CD14-positive monocyte (primary cell): Measurements from ENCODE around the gene GAREM2. TPM values are rescaled to one million over a fixed set of nuclear protein-coding genes. Genes with fewer than 3 reads are reported as not detected.

Source experiments
- DNase-seq, 3 donors: peaks; one replicate each; pipeline ENCODE4 v3.0.0-alpha.2; 2011 to 2022
- H2AFZ ChIP-seq: 2 replicates; pipeline ENCODE4 v1.6.0; 2012; ENCODE audit warnings: mild to moderate bottlenecking, low read depth, low read length, inconsistent platforms; ENCODE audit not compliant: insufficient read depth, poor library complexity, severe bottlenecking
- H3K27ac ChIP-seq, 2 donors: 1 replicate in 1 of 2; 2 replicates in 1 of 2; pipeline ENCODE4 v1.5.1; 2012 to 2013; ENCODE audit warnings: low read length in 2 of 2, control low read depth in 1 of 2, inconsistent platforms in 1 of 2, low read depth in 1 of 2, mild to moderate bottlenecking in 1 of 2
- H3K27me3 ChIP-seq, 2 donors: one replicate each; pipeline versions ENCODE4 v1.6.0 to v1.6.1; 2011 to 2013; ENCODE audit warnings: low read length in 2 of 2; ENCODE audit not compliant: control insufficient read depth in 2 of 2, insufficient read depth in 2 of 2
- H3K36me3 ChIP-seq, 2 donors: replicated peaks in 1 of 2; 1 replicate in 1 of 2; 2 replicates in 1 of 2; pipeline versions ENCODE4 v1.5.1 to v1.6.1; 2012 to 2013; ENCODE audit warnings: low read length in 2 of 2, control low read depth in 1 of 2, inconsistent platforms in 1 of 2, mild to moderate bottlenecking in 1 of 2; ENCODE audit not compliant: insufficient read depth in 2 of 2, control insufficient read depth in 1 of 2
- H3K4me1 ChIP-seq, 2 donors: 1 replicate in 1 of 2; 2 replicates in 1 of 2; pipeline versions ENCODE4 v1.5.1 to v1.6.1; 2012 to 2013; ENCODE audit warnings: low read length in 2 of 2, control low read depth in 1 of 2, inconsistent platforms in 1 of 2, mild to moderate bottlenecking in 1 of 2, moderate library complexity in 1 of 2; ENCODE audit not compliant: insufficient read depth in 2 of 2, control insufficient read depth in 1 of 2
- H3K4me2 ChIP-seq: replicated peaks from 2 replicates; pipeline ENCODE3; 2012; ENCODE audit warnings: low read length, moderate library complexity, mild to moderate bottlenecking; ENCODE audit not compliant: poor library complexity, severe bottlenecking; ENCODE audit errors: extremely low read depth
- H3K4me3 ChIP-seq, 3 experiments: fragments of 200-600 bp in 1 of 3; sonication (generic) in 1 of 3; replicated peaks in 1 of 3; 1 replicate in 2 of 3; 2 replicates in 1 of 3; pipeline ENCODE4 v1.5.1; 2011 to 2013; ENCODE audit warnings: low read length in 3 of 3, mild to moderate bottlenecking in 3 of 3, control low read depth in 2 of 3, low read depth in 2 of 3, inconsistent platforms in 1 of 3, moderate library complexity in 1 of 3
- H3K79me2 ChIP-seq: 2 replicates; pipeline ENCODE4 v1.6.0; 2012; ENCODE audit warnings: mild to moderate bottlenecking, control low read depth, inconsistent platforms, low read length, moderate library complexity; ENCODE audit not compliant: insufficient read depth
- H3K9ac ChIP-seq: 2 replicates; pipeline ENCODE4 v1.6.0; 2017; ENCODE audit warnings: low read length, mild to moderate bottlenecking; ENCODE audit not compliant: insufficient read depth, poor library complexity, severe bottlenecking
- H3K9me3 ChIP-seq, 2 donors: replicated peaks in 1 of 2; 1 replicate in 1 of 2; 2 replicates in 1 of 2; pipeline versions ENCODE4 v1.5.1 to v1.6.1; 2012 to 2013; ENCODE audit warnings: low read length in 2 of 2, control low read depth in 1 of 2; ENCODE audit not compliant: control insufficient read depth in 1 of 2, insufficient read depth in 1 of 2
- H4K20me1 ChIP-seq: 2 replicates; pipeline ENCODE4 v1.6.0; 2012; ENCODE audit warnings: mild to moderate bottlenecking, low read length, control low read depth, moderate library complexity; ENCODE audit not compliant: insufficient read depth
- H3K27ac Mint-ChIP-seq, 7 donors: one replicate each; pipeline ENCODE4 v1.8.0; 2020; ENCODE audit warnings: mild to moderate bottlenecking in 7 of 7, mixed read lengths in 7 of 7, moderate library complexity in 6 of 7, inconsistent platforms in 2 of 7
- H3K27me3 Mint-ChIP-seq, 3 donors: one replicate each; pipeline ENCODE4 v1.8.0; 2021 to 2022; ENCODE audit warnings: low read depth in 3 of 3, mild to moderate bottlenecking in 3 of 3, mixed read lengths in 3 of 3, moderate library complexity in 3 of 3, inconsistent platforms in 1 of 3
- H3K36me3 Mint-ChIP-seq, 2 donors: one replicate each; pipeline ENCODE4 v1.8.0; 2020; ENCODE audit warnings: mixed read lengths in 2 of 2, inconsistent platforms in 1 of 2, mild to moderate bottlenecking in 1 of 2
- H3K4me1 Mint-ChIP-seq: one replicate; pipeline ENCODE4 v1.8.0; 2020; ENCODE audit warnings: mild to moderate bottlenecking, mixed read lengths
- H3K4me3 Mint-ChIP-seq, 2 donors: one replicate each; pipeline ENCODE4 v1.8.0; 2020; ENCODE audit warnings: mild to moderate bottlenecking in 2 of 2, mixed read lengths in 2 of 2, moderate library complexity in 1 of 2
- H3K9me3 Mint-ChIP-seq, 7 donors: one replicate each; pipeline ENCODE4 v1.8.0; 2020 to 2022; ENCODE audit warnings: mixed read lengths in 7 of 7, mild to moderate bottlenecking in 6 of 7, moderate library complexity in 6 of 7, inconsistent platforms in 2 of 7
- WGBS: methylation state at CpG from one replicate; pipeline ENCODE4 v1.1.5; 2013; ENCODE audit warnings: missing lambda C conversion rate; ENCODE audit not compliant: insufficient coverage; 5-methylcytosine and 5-hydroxymethylcytosine counted together
- intact Hi-C, 2 donors: fragments of 100-400 bp; cut with micrococcal nuclease; formaldehyde crosslinking; loops; one replicate each; pipeline versions ENCODE4 v1.15.0 to v1.15.1; 2023
- polyA plus RNA-seq, 3 donors: library from polyadenylated mRNA; depleted of rRNA in 1 of 3; unstranded in 2 of 3; stranded (reverse) in 1 of 3; fragments of 300-500 nt in 2 of 3; fragments of >200 nt in 1 of 3; fragmentation: Illumina TruSeq in 2 of 3; gene quantifications; 1 replicate in 2 of 3; 2 replicates in 1 of 3; pipeline ENCODE4 v1.2.3, GENCODE V29; 2012 to 2021
- TF ChIP-seq, protein P1 (sequence below): fragments of 200-600 bp; IDR thresholded peaks from one replicate; pipeline ENCODE4 v1.8.0; 2022; ENCODE audit warnings: antibody characterized with exemption, mild to moderate bottlenecking

The GAREM2 gene
- polyA plus RNA-seq, 3 donors, result 0.08 to 0.09 TPM; not detected in 1

DNA sequence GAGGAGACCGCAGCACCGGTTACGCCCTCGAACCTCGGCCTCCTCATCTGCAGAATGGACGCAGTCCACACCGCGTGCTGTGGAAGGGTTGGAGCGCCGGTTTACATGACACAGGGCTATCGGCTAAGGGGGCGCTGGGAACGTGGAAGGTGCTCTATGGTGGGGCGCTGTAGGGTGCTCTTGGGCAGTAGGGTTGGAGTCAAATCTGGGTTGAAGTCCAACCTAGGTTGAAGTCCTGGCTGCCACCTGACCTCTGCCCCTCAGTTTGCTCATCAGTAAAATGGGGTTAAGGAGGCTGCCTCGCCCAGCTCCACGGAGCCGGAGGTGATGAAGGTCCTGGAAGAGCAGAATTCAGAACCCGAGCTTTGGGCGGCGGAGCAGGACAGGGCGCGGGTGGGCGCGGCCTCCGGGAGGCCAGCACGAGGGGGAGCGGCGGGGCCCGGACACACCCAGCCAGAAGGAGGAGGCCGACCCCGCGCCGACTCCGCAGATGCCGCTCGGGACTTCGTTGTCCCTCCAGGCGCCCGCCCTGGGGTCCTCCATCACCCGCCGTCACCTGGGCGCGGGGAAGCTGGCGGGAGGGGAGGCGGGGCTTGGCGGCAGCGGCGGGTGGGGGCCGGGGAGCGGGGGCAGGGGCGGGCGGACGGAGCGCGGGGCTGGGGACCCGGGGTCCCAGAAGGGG lies 558 bp upstream of the GAREM2 start:
- Histone ChIP-seq H3K4me1 (peaks cover 9 to 14% of the 10 kb centered on the region in 2 donors), H4K20me1 (no peaks in the 10 kb centered on the region), H3K27ac (no peak overlapping the region), H3K27me3 (peaks cover 15 to 47% of the 10 kb centered on the region in 2 donors), H3K4me2 (peak overlapping the region; percentile 57), H3K36me3 (no peaks in the 10 kb centered on the region), H3K4me3 (no peak overlapping the region), H3K79me2 (no peaks in the 10 kb centered on the region), H3K9ac (no peak overlapping the region), H3K9me3 (no peaks in the 10 kb centered on the region), H2AFZ (peak overlapping the region; percentile 59)
- Mint-ChIP-seq H3K4me3 (peak overlapping the region; percentile 71 to 92), H3K4me1 (peaks cover 13% of the 10 kb centered on the region), H3K27ac (no peak overlapping the region), H3K36me3 (peaks cover 12 to 15% of the 10 kb centered on the region in 2 donors), H3K9me3 (peaks cover 7 to 17% (median 11%) of the 10 kb centered on the region in 7 donors), H3K27me3 (peaks cover 47 to 70% (median 52%) of the 10 kb centered on the region in 3 donors)
- no peak for DNase-seq
- TF ChIP-seq, protein P1, sequence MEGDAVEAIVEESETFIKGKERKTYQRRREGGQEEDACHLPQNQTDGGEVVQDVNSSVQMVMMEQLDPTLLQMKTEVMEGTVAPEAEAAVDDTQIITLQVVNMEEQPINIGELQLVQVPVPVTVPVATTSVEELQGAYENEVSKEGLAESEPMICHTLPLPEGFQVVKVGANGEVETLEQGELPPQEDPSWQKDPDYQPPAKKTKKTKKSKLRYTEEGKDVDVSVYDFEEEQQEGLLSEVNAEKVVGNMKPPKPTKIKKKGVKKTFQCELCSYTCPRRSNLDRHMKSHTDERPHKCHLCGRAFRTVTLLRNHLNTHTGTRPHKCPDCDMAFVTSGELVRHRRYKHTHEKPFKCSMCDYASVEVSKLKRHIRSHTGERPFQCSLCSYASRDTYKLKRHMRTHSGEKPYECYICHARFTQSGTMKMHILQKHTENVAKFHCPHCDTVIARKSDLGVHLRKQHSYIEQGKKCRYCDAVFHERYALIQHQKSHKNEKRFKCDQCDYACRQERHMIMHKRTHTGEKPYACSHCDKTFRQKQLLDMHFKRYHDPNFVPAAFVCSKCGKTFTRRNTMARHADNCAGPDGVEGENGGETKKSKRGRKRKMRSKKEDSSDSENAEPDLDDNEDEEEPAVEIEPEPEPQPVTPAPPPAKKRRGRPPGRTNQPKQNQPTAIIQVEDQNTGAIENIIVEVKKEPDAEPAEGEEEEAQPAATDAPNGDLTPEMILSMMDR, result no peak
- intact Hi-C loops, result no loop called here
- 19% methylated on average over 33 of the region's 56 CpGs for WGBS

DNA sequence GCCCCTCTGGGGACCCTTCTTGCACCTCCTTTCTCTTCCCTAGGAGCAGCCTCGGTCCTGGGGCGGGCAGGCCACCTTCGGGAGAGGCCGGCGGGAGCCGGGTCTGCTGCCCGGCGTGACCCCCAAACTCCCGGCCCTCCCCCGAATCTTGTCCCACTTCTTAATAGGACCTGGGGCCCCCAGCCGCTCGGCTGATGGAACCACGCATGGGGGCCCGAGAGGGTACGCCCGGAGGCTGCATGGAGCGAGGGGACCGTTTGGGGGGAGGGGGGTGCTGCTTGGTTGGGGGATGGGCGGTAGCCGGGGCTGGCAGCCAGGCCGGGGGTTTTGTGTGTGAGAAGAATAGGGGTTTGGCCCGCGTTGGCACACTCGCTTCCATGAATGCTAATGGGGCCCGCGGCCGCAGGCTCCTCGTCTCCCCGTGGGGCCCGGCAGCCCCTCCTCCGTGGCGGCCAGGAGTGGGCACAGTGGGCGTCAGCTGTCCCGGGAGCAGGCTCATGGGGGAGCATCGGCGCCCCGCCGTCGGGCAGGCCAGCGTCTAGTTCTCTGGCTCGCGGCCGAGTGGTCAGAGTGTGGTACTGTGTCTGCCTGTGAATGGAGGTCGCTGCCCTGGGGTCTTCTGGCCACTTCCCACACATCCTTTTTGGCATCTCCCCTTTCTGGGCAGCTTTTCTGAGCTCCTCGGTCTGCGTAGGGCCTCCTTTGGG lies 1.0 kb downstream of the GAREM2 start:
- Histone ChIP-seq H3K9ac (no peak overlapping the region), H3K4me1 (peaks cover 12 to 19% of the 10 kb centered on the region in 2 donors), H3K79me2 (no peaks in the 10 kb centered on the region), H3K36me3 (no peaks in the 10 kb centered on the region), H3K9me3 (no peaks in the 10 kb centered on the region), H3K4me3 (no peak overlapping the region), H3K27ac (no peak overlapping the region), H2AFZ (no peak overlapping the region), H4K20me1 (no peaks in the 10 kb centered on the region), H3K27me3 (peaks cover 15 to 56% of the 10 kb centered on the region in 2 donors), H3K4me2 (peak overlapping the region; percentile 74)
- Mint-ChIP-seq H3K9me3 (peaks cover 7 to 17% (median 11%) of the 10 kb centered on the region in 7 donors), H3K27ac (no peak overlapping the region), H3K36me3 (peaks cover 12 to 15% of the 10 kb centered on the region in 2 donors), H3K4me3 (peak overlapping the region; percentile 64 to 84), H3K27me3 (peaks cover 60 to 86% (median 61%) of the 10 kb centered on the region in 3 donors), H3K4me1 (peaks cover 18% of the 10 kb centered on the region)
- WGBS, result 23% methylated on average over 23 of the region's 46 CpGs
- intact Hi-C loops, result no loop called here
- TF ChIP-seq, protein P1, result no peak
- DNase-seq, result no peak
